NCI-H2227 treated with DMSO at 0.1 percent for 48 hours (cell line): Measurements from ENCODE around the gene SNX21.

Experiments used
- DNase-seq: peaks from one replicate; lab custom pipeline; 2025; lab: John Stamatoyannopoulos, UW

SNX21 gene

GRCh38 chr20:45882469-45883099, 49.0 kb downstream of the SNX21 start:
- DNase-seq: no peak

DNA sequence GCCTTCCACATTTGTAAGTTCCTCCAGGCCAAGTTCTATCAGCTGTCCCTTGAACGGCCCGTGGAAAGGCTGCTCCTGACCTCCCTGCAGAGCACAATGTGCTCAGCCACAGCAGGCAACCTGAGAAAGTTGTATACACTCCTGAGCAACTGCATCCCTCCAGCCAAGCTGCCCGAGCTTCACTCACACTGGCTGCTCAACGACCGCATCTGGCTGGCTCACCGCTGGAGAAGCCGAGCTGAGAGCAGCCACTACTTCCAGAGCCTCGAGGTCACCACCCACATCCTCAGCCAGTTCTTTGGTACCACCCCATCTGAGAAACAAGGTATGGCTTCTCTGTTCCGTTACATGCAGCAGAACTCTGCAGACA, 49.5 kb downstream of the SNX21 start:
- DNase-seq: no peak

DNA sequence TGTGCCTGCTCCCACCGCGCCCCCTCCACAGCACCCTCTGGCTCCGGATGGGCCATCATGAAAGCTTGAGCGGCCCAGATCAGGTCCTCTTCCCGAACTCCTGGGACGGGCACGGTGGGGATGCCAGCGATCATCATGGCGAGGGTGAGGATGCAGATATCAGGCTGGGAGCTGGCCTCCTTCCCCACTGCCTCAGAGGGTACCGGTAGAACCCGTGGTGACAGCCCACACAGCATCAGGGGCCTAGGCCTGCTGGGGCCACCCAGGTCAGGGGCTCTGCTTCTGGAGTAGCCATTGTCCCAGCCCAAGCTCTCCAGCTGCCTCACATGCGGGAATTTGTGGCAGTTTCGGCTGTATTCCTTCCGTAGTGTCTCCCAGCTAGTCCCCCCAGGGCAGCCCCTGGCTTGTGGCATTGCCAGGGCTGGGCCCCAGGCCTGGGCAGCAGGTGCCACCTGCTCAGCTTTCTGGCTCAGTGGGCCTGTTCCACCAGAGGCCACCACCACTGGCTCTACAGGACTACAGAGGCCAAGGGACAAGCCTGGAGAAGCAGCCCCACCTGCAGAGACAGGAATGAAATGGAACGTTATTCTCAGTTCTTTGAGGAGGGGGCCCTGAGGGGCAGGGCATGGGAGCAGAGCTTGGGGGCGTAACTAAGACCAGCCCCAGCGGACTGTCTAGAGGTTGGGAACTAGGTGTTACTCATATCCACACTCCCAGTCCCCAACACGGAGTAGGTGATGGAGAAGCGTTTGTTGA, 53.2 kb downstream of the SNX21 start:
- DNase-seq: no peak

DNA sequence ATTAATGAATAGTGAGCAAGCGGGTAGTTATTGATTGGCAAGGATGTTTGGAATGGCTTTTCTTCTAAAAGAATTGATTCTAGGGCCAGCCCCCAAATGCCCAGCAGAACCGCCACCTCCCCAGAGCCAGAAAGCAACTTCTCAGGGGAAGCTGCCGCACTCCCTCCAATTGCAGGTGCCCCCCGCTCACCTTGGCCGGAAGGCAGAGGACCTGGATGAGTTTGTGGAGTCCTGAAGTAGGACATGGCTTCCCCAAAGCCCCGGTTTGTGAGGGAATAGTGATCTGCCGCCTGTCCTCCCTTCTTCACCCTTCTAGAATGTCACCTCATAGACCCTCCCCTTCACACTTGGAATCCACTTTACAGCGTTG, 53.7 kb downstream of the SNX21 start, which contains the start of gene SPATA25:
Gene SPATA25, minus strand, starts transcription at position 277 of the 370 bp plus-strand sequence. Its CDS starts 32 bp downstream, at position 245.
- no peak for DNase-seq

- no peak for DNase-seq
These were observed 55.1 kb downstream of the SNX21 start for GRCh38 chr20:45888681-45889080.

DNA sequence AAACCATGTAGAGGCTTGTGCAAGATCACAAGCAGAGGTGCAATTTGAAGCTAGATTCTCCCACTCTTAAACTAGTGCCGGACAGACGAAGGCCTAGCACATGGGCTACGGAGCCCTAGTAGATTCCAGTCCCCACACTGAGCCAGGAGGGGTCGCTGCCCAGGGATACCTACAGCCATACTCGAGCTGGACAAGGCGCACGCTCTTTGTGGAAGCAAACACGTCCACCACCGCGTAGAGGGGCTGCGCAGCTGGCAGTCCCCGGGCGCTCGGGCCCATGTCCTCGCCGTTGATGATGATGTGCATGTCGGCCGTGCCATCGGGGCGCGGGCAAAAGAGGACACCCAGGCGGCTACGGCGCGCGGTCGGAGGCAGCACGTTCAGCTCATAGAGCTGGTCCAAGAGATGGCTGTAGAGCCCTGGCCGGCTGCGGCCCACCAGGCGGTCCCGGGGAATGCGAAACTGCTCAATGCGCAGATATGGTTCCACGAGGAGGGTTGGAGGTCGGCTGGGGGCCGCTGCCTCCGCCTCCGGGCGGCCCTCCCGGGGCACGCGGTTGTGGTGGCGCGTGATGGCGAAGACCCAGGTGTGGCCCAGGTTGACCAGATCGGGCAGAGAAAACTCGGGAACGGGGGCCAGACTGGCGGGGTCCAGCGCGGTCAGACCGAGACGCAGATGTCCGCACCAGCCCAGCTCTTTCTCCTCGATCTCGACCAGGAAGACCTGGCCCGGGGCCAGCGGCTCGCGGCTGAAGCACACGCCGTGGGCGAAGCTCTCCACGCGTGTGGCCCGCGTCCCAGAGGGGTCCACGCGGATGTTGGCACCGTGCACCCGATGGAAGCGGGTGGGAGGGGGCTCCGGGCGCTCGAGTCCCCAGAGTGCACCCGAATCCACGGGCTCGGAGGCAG, 56.7 kb downstream of the SNX21 start:
- DNase-seq: peak; percentile 60

DNA sequence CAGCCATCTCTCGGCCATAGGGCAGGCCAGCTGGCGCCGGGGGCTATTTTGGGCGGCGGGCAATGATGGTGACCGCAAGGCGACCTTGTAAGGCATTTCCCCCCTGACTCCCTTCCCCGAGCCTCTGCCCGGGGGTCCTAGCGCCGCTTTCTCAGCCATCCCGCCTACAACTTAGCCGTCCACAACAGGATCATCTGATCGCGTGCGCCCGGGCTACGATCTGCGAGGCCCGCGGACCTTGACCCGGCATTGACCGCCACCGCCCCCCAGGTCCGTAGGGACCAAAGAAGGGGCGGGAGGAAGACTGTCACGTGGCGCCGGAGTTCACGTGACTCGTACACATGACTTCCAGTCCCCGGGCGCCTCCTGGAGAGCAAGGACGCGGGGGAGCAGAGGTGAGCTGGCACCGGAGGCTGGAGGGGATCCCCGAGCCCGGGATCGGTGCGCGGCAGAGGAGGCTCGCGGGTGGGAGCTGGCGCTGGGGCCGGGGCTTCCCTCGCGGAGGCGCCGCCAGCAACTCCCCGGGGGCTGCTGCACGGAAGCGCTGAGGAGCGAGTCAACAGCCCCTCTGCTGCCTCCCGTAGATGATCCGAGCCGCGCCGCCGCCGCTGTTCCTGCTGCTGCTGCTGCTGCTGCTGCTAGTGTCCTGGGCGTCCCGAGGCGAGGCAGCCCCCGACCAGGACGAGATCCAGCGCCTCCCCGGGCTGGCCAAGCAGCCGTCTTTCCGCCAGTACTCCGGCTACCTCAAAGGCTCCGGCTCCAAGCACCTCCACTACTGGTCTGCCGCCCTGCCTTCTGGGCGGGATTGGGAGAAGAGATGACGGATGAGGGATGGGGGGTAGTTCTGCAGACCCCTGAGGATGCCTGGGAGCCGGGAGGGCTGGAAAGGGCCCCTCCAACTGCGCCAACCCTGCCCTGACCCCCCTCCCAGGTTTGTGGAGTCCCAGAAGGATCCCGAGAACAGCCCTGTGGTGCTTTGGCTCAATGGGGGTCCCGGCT, 57.7 kb downstream of the SNX21 start, which contains the start of the genes CTSA and NEURL2:
Gene CTSA, plus strand, starts transcription at position 351 of the 999 bp plus-strand sequence. Its CDS starts 234 bp downstream, at position 585.
Gene NEURL2, minus strand, starts transcription at position 224 of the 999 bp plus-strand sequence. Its CDS starts 217 bp downstream, at position 7.
- DNase-seq: peak; percentile 66

DNA sequence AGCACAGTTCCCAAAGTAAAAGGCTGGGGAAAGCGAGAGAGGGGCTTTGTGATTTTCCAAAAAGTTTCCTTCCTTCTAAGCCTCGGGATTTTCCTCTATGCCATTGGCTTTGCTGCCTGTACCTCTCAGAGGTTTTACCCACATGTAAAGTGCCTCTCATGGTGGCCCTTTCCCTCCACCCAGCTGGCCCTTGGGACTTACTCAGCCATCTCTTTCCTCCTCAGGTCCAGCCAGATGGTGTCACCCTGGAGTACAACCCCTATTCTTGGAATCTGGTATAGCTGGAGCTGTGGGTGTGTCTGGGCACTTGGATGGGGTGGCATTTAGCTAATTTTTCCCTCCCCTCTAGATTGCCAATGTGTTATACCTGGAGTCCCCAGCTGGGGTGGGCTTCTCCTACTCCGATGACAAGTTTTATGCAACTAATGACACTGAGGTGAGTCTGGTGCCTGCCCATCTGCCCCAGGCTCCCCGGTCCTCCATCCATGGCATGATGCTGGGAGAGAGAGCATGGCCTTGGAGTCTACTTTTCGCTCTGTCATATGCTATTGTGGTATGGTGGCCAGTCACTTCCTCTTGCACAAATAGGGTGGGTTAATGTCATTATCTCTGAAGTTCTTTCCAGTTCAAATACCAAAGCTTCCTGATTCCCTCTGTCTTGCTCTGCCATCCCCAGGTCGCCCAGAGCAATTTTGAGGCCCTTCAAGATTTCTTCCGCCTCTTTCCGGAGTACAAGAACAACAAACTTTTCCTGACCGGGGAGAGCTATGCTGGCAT, 58.6 kb downstream of the SNX21 start:
- DNase-seq: no peak
